ENCODE results near the gene B4GALNT3.

GRCh38 chr12:588024-588322 is 128.2 kb downstream of the B4GALNT3 start:
- TF ChIP-seq SNRNP70 (IDR thresholded peaks at IDR 0.05; ENCODE audit: low read depth, low read length) = no peak
- TF ChIP-seq NR3C1 (CRISPR knock-in tag; IDR thresholded peaks at IDR 0.05) = no peak
- TF ChIP-seq CTCF (CRISPR knock-in tag; IDR thresholded peaks at IDR 0.05) = no peak
- no peak for TF ChIP-seq ZNF256 (CRISPR knock-in tag; conservative IDR thresholded peaks at IDR 0.05)
- TF ChIP-seq ZNF343 (CRISPR knock-in tag; IDR thresholded peaks at IDR 0.05) = no peak
- no peak for TF ChIP-seq MBNL3 (CRISPR knock-in tag; conservative IDR thresholded peaks at IDR 0.05)
- no peak for TF ChIP-seq PCBP2 (optimal IDR thresholded peaks at IDR 0.05; ENCODE audit: low read depth, low read length, poor library complexity, severe bottlenecking)
- TF ChIP-seq ZNF280B (CRISPR knock-in tag; IDR thresholded peaks at IDR 0.05; ENCODE audit: borderline replicate concordance) = no peak
- no peak for TF ChIP-seq ZNF253 (CRISPR knock-in tag; IDR thresholded peaks at IDR 0.05; ENCODE audit: borderline replicate concordance)
- no peak for TF ChIP-seq IKZF5 (CRISPR knock-in tag; IDR thresholded peaks at IDR 0.05)
